HG03469 (cell line): ENCODE measurements around the gene MAP3K7CL.
"Not testable (repeated sequence)": the region's sequence is repeated elsewhere in the genome, so short reads cannot be mapped to it uniquely, and the experiment has no call there.

Experiments
- ATAC-seq: cut with Tn5 transposase; IDR thresholded peaks from one replicate; pipeline ENCODE4 v1.9.1; 2021; ENCODE audit warnings: mild to moderate bottlenecking, moderate library complexity, moderate number of reproducible peaks; ENCODE audit not compliant: unreplicated experiment

Gene MAP3K7CL

GRCh38 chr21:29133241-29133640, 2.8 kb downstream of the MAP3K7CL start:
- ATAC-seq = no peak

GRCh38 chr21:29133796-29134195, 3.4 kb downstream of the MAP3K7CL start:
- ATAC-seq = no peak

GRCh38 chr21:29135481-29135880, 5.0 kb downstream of the MAP3K7CL start:
- ATAC-seq = no peak

- no peak for ATAC-seq
Observed at GRCh38 chr21:29136033-29136432, 5.6 kb downstream of the MAP3K7CL start.

GRCh38 chr21:29144736-29145353, 14.4 kb downstream of the MAP3K7CL start:
- no peak for ATAC-seq

GRCh38 chr21:29145354-29145782, 14.9 kb downstream of the MAP3K7CL start:
- ATAC-seq = no peak

GRCh38 chr21:29145852-29146453, 15.5 kb downstream of the MAP3K7CL start:
- no peak for ATAC-seq

- ATAC-seq = no peak
Observed at GRCh38 chr21:29146726-29147125, 16.3 kb downstream of the MAP3K7CL start.

GRCh38 chr21:29148530-29148929, 18.1 kb downstream of the MAP3K7CL start:
- no peak for ATAC-seq

GRCh38 chr21:29149808-29150425, 19.5 kb downstream of the MAP3K7CL start:
- ATAC-seq = no peak

- no peak for ATAC-seq
Observed at GRCh38 chr21:29151931-29152330, 21.5 kb downstream of the MAP3K7CL start.

GRCh38 chr21:29152916-29153315, 22.5 kb downstream of the MAP3K7CL start:
- no peak for ATAC-seq

GRCh38 chr21:29154270-29154669, 23.8 kb downstream of the MAP3K7CL start:
- no peak for ATAC-seq

GRCh38 chr21:29155118-29155932, 24.9 kb downstream of the MAP3K7CL start:
- no peak for ATAC-seq

GRCh38 chr21:29155933-29156260, 25.5 kb downstream of the MAP3K7CL start:
- ATAC-seq = no peak

GRCh38 chr21:29157080-29157479, 26.6 kb downstream of the MAP3K7CL start:
- ATAC-seq = no peak

GRCh38 chr21:29159842-29160241, 29.4 kb downstream of the MAP3K7CL start:
- ATAC-seq = no peak

- ATAC-seq = not testable (repeated sequence)
Observed at GRCh38 chr21:29162825-29163224, 32.4 kb downstream of the MAP3K7CL start.

- ATAC-seq = no peak
Observed at GRCh38 chr21:29163341-29164115, 33.1 kb downstream of the MAP3K7CL start.

GRCh38 chr21:29164323-29164942, 34.0 kb downstream of the MAP3K7CL start:
- ATAC-seq = no peak
